A549 (cell line): Measurements from ENCODE around the gene CACNA1C. TPM values are rescaled to one million over a fixed set of nuclear protein-coding genes. Genes with fewer than 3 reads are reported as not detected.

Experiments
- ATAC-seq, 2 experiments: fragments of 200-7000 bp in 1 of 2; fragments of >200 bp in 1 of 2; cut with Nextera tagmentation in 1 of 2; cut with Tn5 transposase in 1 of 2; 3 replicates each; pipeline versions ENCODE4 v1.8.0 to v1.9.1; 2018 to 2020; ENCODE audit warnings: mild to moderate bottlenecking in 1 of 2, moderate library complexity in 1 of 2
- CTCF ChIA-PET: fragments of 300-600 bp; sonication (Branson Sonifier 250); formaldehyde crosslinking; extraction: SDS; loops from one replicate; lab custom pipeline; 2021; ENCODE audit warnings: antibody characterized with exemption, inconsistent platforms; lab: Yijun Ruan, JAX
- POLR2A ChIA-PET: fragments of 350-600 bp; formaldehyde crosslinking; extraction: SDS; loops from one replicate; lab custom pipeline; 2021; ENCODE audit warnings: antibody characterized with exemption, inconsistent platforms; lab: Yijun Ruan, JAX
- DNase-seq, 2 experiments: peaks; one replicate each; pipeline versions ENCODE4 v3.0.0 to v3.0.0-alpha.2; 2011 to 2016; ENCODE audit warnings: low read depth in 1 of 2, low spot score in 1 of 2
- FAIRE-seq: peaks from 2 replicates; lab custom pipeline; 2011; peaks lifted over from hg19 to GRCh38; lab: Jason Lieb, UNC
- H3K27ac ChIP-seq, 2 experiments: fragments of >200 bp; sonication (Bioruptor Twin); formaldehyde crosslinking; 3 replicates each; pipeline ENCODE4 v1.5.1; 2016 to 2017
- H3K4me1 ChIP-seq: fragments of >200 bp; sonication (Bioruptor Twin); formaldehyde crosslinking; 3 replicates; pipeline ENCODE4 v1.6.1; 2016
- H3K4me2 ChIP-seq: fragments of >200 bp; sonication (Bioruptor Twin); formaldehyde crosslinking; 3 replicates; pipeline ENCODE4 v1.6.1; 2016
- H3K4me3 ChIP-seq: fragments of >200 bp; sonication (Bioruptor Twin); formaldehyde crosslinking; 3 replicates; pipeline ENCODE4 v1.5.1; 2016
- H3K9me3 ChIP-seq: fragments of >200 bp; sonication (Bioruptor Twin); formaldehyde crosslinking; 3 replicates; pipeline ENCODE4 v1.6.1; 2016
- ATOH8 ChIP-seq: fragments of 250-450 bp; sonication (Bioruptor Pico); IDR thresholded peaks from 2 replicates; pipeline ENCODE4 v1.5.0; 2020; ENCODE audit warnings: low read depth, mild to moderate bottlenecking, moderate library complexity
- BCL3 ChIP-seq: fragments of >200 bp; sonication (Bioruptor Twin); formaldehyde crosslinking; IDR thresholded peaks from 3 replicates; pipeline ENCODE4 v1.6.1; 2016
- BHLHE40 ChIP-seq: IDR thresholded peaks from 2 replicates; pipeline ENCODE4 v1.6.1; 2012; ENCODE audit warnings: low read depth, low read length, inconsistent platforms
- EHF ChIP-seq: fragments of 250-450 bp; sonication (Bioruptor Pico); IDR thresholded peaks from 2 replicates; pipeline ENCODE4 v1.5.0; 2020; ENCODE audit warnings: mild to moderate bottlenecking
- EHMT2 ChIP-seq: fragments of 200-600 bp; sonication (generic); IDR thresholded peaks from 2 replicates; pipeline ENCODE4 v1.6.1; 2016; ENCODE audit warnings: antibody characterized with exemption, low read depth, mild to moderate bottlenecking, moderate library complexity
- EP300 ChIP-seq, 2 experiments: fragments of >200 bp; sonication (Bioruptor Twin); formaldehyde crosslinking; IDR thresholded peaks; 2 replicates in 1 of 2; 3 replicates in 1 of 2; pipeline ENCODE4 v1.6.1; 2016 to 2017
- ESRRA ChIP-seq: fragments of 150-350 bp; IDR thresholded peaks from 2 replicates; pipeline ENCODE4 v1.6.1; 2014; ENCODE audit warnings: mild to moderate bottlenecking, low read length, borderline replicate concordance
- GATA3 ChIP-seq: IDR thresholded peaks from 2 replicates; pipeline ENCODE4 v1.6.1; 2012; ENCODE audit warnings: borderline replicate concordance
- HDAC2 ChIP-seq: fragments of 200-600 bp; sonication (generic); IDR thresholded peaks from 2 replicates; pipeline ENCODE4 v1.6.1; 2016
- HOXB13 ChIP-seq: fragments of 250-450 bp; sonication (Bioruptor Pico); IDR thresholded peaks from 2 replicates; pipeline ENCODE4 v1.5.0; 2020; ENCODE audit warnings: low read depth, mild to moderate bottlenecking, moderate library complexity
- HOXB5 ChIP-seq: fragments of 250-450 bp; sonication (Bioruptor Pico); IDR thresholded peaks from 2 replicates; pipeline ENCODE4 v1.5.0; 2020; ENCODE audit warnings: mild to moderate bottlenecking, moderate library complexity
- KDM1A ChIP-seq: fragments of 200-600 bp; sonication (generic); IDR thresholded peaks from 2 replicates; pipeline ENCODE4 v1.6.1; 2016; ENCODE audit warnings: low read depth, mild to moderate bottlenecking
- MAFK ChIP-seq: fragments of 450-650 bp; IDR thresholded peaks from 2 replicates; pipeline ENCODE4 v1.6.1; 2014; ENCODE audit not compliant: partially characterized antibody
- PHF8 ChIP-seq: fragments of 200-600 bp; sonication (generic); IDR thresholded peaks from 2 replicates; pipeline ENCODE4 v1.6.1; 2016; ENCODE audit warnings: low read depth, mild to moderate bottlenecking, antibody characterized with exemption, moderate library complexity, borderline replicate concordance
- POLR2A ChIP-seq: IDR thresholded peaks from 2 replicates; pipeline ENCODE4 v1.6.1; 2012; ENCODE audit warnings: mild to moderate bottlenecking, low read length
- POLR2AphosphoS2 ChIP-seq: conservative IDR thresholded peaks from 2 replicates; pipeline ENCODE4 v1.6.1; 2012; ENCODE audit warnings: low read length, improper control_type of control experiment, inconsistent platforms
- RAD21 ChIP-seq, 2 experiments: fragments of >200 bp in 1 of 2; sonication (Bioruptor Twin) in 1 of 2; formaldehyde crosslinking in 1 of 2; IDR thresholded peaks in 1 of 2; conservative IDR thresholded peaks in 1 of 2; 2 replicates in 1 of 2; 3 replicates in 1 of 2; pipeline ENCODE4 v1.6.1; 2012 to 2018; ENCODE audit warnings: inconsistent platforms in 1 of 2
- RFX5 ChIP-seq: fragments of 450-650 bp; IDR thresholded peaks from 2 replicates; pipeline ENCODE4 v1.7.1; 2014; ENCODE audit warnings: antibody characterized with exemption, mild to moderate bottlenecking, moderate library complexity
- ZFP36 ChIP-seq: fragments of 450-650 bp; IDR thresholded peaks from 2 replicates; pipeline ENCODE4 v1.6.1; 2014; ENCODE audit warnings: borderline replicate concordance; ENCODE audit not compliant: partially characterized antibody
- ZNF302 ChIP-seq: fragments of 250-450 bp; sonication (Bioruptor Pico); IDR thresholded peaks from 2 replicates; pipeline ENCODE4 v1.9.0; 2021; ENCODE audit warnings: inconsistent platforms, mild to moderate bottlenecking, moderate library complexity
- WGBS: methylation state at CpG from one replicate; pipeline ENCODE4 v1.1.6; 2017; ENCODE audit errors: missing lambda C conversion rate; 5-methylcytosine and 5-hydroxymethylcytosine counted together
- polyA plus RNA-seq, 4 experiments: library from polyadenylated mRNA; depleted of rRNA in 3 of 4; stranded (reverse); fragments of >200 nt; fragmentation: RNase III in 1 of 4; extraction: RNeasy Plus Mini Kit Qiagen cat#74134 plus additional on column Dnase treatment in 1 of 4; gene quantifications; 2 replicates in 3 of 4; 3 replicates in 1 of 4; pipeline ENCODE4 v1.2.3, GENCODE V29; 2011 to 2017
- TF ChIP-seq, protein P1 (sequence below): fragments of >200 bp; sonication (Bioruptor Twin); formaldehyde crosslinking; IDR thresholded peaks from 3 replicates; pipeline ENCODE4 v1.5.1; 2016
- TF ChIP-seq, protein P2 (sequence below): fragments of >200 bp; sonication (Bioruptor Twin); formaldehyde crosslinking; IDR thresholded peaks from 2 replicates; pipeline ENCODE4 v1.6.1; 2016

CACNA1C gene
- polyA plus RNA-seq, 2 of the 4 experiments (the other 2 are of a cell fraction): not detected

- ChIA-PET CTCF (interaction anchor here (0.5 kb wide), 1 partner anchor 89 kb away, joined by 4 read pairs; no protein-coding TSS in a partner anchor), POLR2A (no interaction called here)
- no peak overlapping the region for H3K4me2 ChIP-seq
- no peak for ATAC-seq
- TF ChIP-seq EHF (CRISPR knock-in tag) (no peak), ZNF302 (no peak), POLR2AphosphoS2 (no peak)
- no peaks in the 10 kb centered on the region for H3K4me1 ChIP-seq
- H3K9me3 ChIP-seq: no peaks in the 10 kb centered on the region
- no peak for DNase-seq
- no peak for FAIRE-seq
- 35% methylated on average over 5 of the region's 5 CpGs for WGBS
- no peak overlapping the region for H3K27ac ChIP-seq
- H3K4me3 ChIP-seq: no peak overlapping the region
Measured at GRCh38 chr12:2198542-2198941, 145.8 kb downstream of the CACNA1C start.

- FAIRE-seq: no peak
- POLR2A ChIA-PET: no interaction called here
- TF ChIP-seq MAFK: no peak
- TF ChIP-seq HOXB13 (CRISPR knock-in tag): no peak
- no peak for TF ChIP-seq ZFP36
- no peak for TF ChIP-seq KDM1A
- no peak for TF ChIP-seq POLR2A
- no peak for TF ChIP-seq POLR2AphosphoS2
- TF ChIP-seq BHLHE40: no peak
- TF ChIP-seq ESRRA: no peak
- TF ChIP-seq, protein P1, sequence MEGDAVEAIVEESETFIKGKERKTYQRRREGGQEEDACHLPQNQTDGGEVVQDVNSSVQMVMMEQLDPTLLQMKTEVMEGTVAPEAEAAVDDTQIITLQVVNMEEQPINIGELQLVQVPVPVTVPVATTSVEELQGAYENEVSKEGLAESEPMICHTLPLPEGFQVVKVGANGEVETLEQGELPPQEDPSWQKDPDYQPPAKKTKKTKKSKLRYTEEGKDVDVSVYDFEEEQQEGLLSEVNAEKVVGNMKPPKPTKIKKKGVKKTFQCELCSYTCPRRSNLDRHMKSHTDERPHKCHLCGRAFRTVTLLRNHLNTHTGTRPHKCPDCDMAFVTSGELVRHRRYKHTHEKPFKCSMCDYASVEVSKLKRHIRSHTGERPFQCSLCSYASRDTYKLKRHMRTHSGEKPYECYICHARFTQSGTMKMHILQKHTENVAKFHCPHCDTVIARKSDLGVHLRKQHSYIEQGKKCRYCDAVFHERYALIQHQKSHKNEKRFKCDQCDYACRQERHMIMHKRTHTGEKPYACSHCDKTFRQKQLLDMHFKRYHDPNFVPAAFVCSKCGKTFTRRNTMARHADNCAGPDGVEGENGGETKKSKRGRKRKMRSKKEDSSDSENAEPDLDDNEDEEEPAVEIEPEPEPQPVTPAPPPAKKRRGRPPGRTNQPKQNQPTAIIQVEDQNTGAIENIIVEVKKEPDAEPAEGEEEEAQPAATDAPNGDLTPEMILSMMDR: no peak
- TF ChIP-seq RFX5: no peak
- TF ChIP-seq RAD21 (conservative IDR thresholded peaks at IDR 0.05 in 1 of 2, IDR thresholded peaks at IDR 0.05 in 1 of 2): no peak
- no peak for TF ChIP-seq ATOH8 (CRISPR knock-in tag)
- TF ChIP-seq PHF8: no peak
- TF ChIP-seq HOXB5 (CRISPR knock-in tag): no peak
- no peak for TF ChIP-seq GATA3
- TF ChIP-seq EP300 (IDR thresholded peaks at IDR 0.05): no peak
- TF ChIP-seq HDAC2: no peak
- TF ChIP-seq, all 56 proteins: peak for 0
- H3K9me3 ChIP-seq: no peaks in the 10 kb centered on the region
- 38% methylated on average over 7 of the region's 7 CpGs for WGBS
- DNase-seq (no peak), ATAC-seq (no peak)
- no peak overlapping the region for H3K4me2 ChIP-seq
- H3K4me3 ChIP-seq: no peak overlapping the region
- CTCF ChIA-PET: no interaction called here
- H3K27ac ChIP-seq: no peak overlapping the region
- H3K4me1 ChIP-seq: no peaks in the 10 kb centered on the region
Measured at GRCh38 chr12:2205996-2206395, 153.2 kb downstream of the CACNA1C start.

DNA sequence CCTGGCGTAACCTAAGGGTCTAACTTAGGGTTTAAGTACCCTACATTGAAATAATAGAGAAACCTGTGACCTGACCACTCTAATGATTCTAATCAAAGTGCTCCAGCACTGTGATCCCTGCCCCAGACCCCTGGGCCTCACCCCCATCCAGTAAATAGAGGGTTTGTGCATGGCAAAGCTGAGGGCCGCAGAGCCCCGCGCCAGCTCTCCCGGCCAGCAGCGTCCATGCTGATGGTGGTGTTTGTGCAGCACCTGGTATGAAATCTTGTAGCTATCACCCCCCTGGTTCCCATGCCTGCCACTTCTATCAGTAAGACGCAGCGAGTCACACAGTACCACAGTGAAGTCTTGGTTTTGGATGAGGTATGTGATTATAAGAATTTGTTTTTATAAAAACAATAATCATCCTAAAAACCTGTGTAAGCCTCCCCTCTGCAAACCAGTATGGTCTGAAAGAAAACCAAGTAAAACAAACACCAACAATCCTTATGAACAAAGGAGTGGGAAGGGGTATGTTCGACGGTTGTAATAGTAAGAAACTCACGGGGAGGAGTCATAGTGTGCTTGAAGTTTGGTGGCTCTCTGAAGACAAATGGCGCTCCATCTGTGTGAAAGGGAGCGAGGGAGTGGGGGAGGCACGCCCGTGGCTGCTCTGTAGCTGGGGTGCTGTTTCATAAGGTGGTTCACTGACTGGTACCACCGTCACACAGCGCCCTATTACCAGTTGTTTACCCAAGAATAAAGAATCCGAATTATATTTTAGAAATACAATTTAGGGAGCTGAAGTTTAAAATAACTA, 156.2 kb downstream of the CACNA1C start:
- FAIRE-seq (no peak), DNase-seq (no peak), ATAC-seq (no peak)
- Histone ChIP-seq H3K4me1 (no peaks in the 10 kb centered on the region), H3K27ac (no peak overlapping the region), H3K4me3 (no peak overlapping the region), H3K9me3 (no peaks in the 10 kb centered on the region), H3K4me2 (no peak overlapping the region)
- WGBS: 24% methylated on average over 17 of the region's 18 CpGs
- TF ChIP-seq BCL3: no peak
- TF ChIP-seq, protein P2, sequence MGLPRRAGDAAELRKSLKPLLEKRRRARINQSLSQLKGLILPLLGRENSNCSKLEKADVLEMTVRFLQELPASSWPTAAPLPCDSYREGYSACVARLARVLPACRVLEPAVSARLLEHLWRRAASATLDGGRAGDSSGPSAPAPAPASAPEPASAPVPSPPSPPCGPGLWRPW: no peak
- no peak for TF ChIP-seq EHMT2
- ChIA-PET POLR2A (no interaction called here), CTCF (interaction anchor here (1.5 kb wide), 1 partner anchor 17 kb away, joined by 3 read pairs; no protein-coding TSS in a partner anchor)
